DOHH2 (cell line): ENCODE measurements around the gene FADD.

Experiments used
- H3F3A ChIP-seq: fragments of 200-600 bp; sonication (generic), shearing (Covaris generic); 2 replicates; pipeline ENCODE4 v1.6.0; 2016; ENCODE audit warnings: antibody characterized with exemption, mild to moderate bottlenecking; ENCODE audit not compliant: control insufficient read depth, insufficient read depth
- H3K27ac ChIP-seq: fragments of 200-600 bp; sonication (generic); 2 replicates; pipeline ENCODE4 v1.5.1; 2014; ENCODE audit warnings: low read depth, mild to moderate bottlenecking, low read length, moderate library complexity
- H3K27me3 ChIP-seq: fragments of 200-600 bp; sonication (generic); 2 replicates; pipeline ENCODE4 v1.6.1; 2014; ENCODE audit warnings: mild to moderate bottlenecking, low read length, mixed read lengths; ENCODE audit not compliant: control insufficient read depth
- H3K36me3 ChIP-seq: fragments of 200-600 bp; sonication (generic); 2 replicates; pipeline ENCODE4 v1.6.1; 2014; ENCODE audit warnings: mild to moderate bottlenecking, low read length, moderate library complexity, mixed read lengths; ENCODE audit not compliant: control insufficient read depth
- H3K4me1 ChIP-seq: fragments of 200-600 bp; sonication (generic); 2 replicates; pipeline ENCODE4 v1.6.1; 2014; ENCODE audit warnings: mild to moderate bottlenecking, low read length, mixed read lengths; ENCODE audit not compliant: control insufficient read depth
- H3K4me2 ChIP-seq: fragments of 200-600 bp; sonication (generic); 2 replicates; pipeline ENCODE4 v1.6.0; 2014; ENCODE audit warnings: mild to moderate bottlenecking, low read length, moderate library complexity
- H3K4me3 ChIP-seq: fragments of 200-600 bp; sonication (generic); 2 replicates; pipeline ENCODE4 v1.5.1; 2014; ENCODE audit warnings: mild to moderate bottlenecking, low read length, mixed read lengths
- H3K79me2 ChIP-seq: fragments of 200-600 bp; sonication (generic); 2 replicates; pipeline ENCODE4 v1.6.1; 2014; ENCODE audit warnings: mild to moderate bottlenecking, low read length, mixed read lengths; ENCODE audit not compliant: control insufficient read depth
- H3K9me2 ChIP-seq: fragments of 200-600 bp; sonication (generic); replicated peaks from 2 replicates; pipeline ENCODE4 v1.6.1; 2014; ENCODE audit warnings: mild to moderate bottlenecking, low read length, mixed read lengths; ENCODE audit not compliant: control insufficient read depth
- H3K9me3 ChIP-seq: fragments of 200-600 bp; sonication (generic); 2 replicates; pipeline ENCODE4 v1.6.1; 2014; ENCODE audit warnings: antibody characterized with exemption, low read length, mixed read lengths; ENCODE audit not compliant: control insufficient read depth, insufficient read depth
- H4K20me1 ChIP-seq: fragments of 200-600 bp; sonication (generic); 2 replicates; pipeline ENCODE4 v1.6.0; 2014; ENCODE audit warnings: low read depth, mild to moderate bottlenecking, antibody characterized with exemption, low read length, moderate library complexity; ENCODE audit not compliant: control insufficient read depth, insufficient read depth
- CTCF ChIP-seq: fragments of 200-600 bp; sonication (generic); IDR thresholded peaks from one replicate; pipeline ENCODE4 v1.5.1; 2014; ENCODE audit warnings: antibody characterized with exemption, mild to moderate bottlenecking, low read depth, low read length; ENCODE audit not compliant: poor library complexity, severe bottlenecking
- EZH2phosphoT487 ChIP-seq: fragments of 200-600 bp; sonication (generic); IDR thresholded peaks from 2 replicates; pipeline ENCODE4 v1.6.1; 2017; ENCODE audit warnings: borderline replicate concordance, mild to moderate bottlenecking, antibody characterized with exemption, low read length, moderate library complexity, mixed read lengths

Gene FADD

GRCh38 chr11:70207531-70208131 lies 4.5 kb downstream of the FADD start:
- H3K27me3 ChIP-seq, result no peaks in the 10 kb centered on the region
- H3K4me3 ChIP-seq, result no peak overlapping the region
- H3K4me2 ChIP-seq, result no peak overlapping the region
- H3K36me3 ChIP-seq, result peaks cover 60% of the 10 kb centered on the region
- H3K9me3 ChIP-seq, result no peaks in the 10 kb centered on the region
- no peaks in the 10 kb centered on the region for H3F3A ChIP-seq
- peaks cover 53% of the 10 kb centered on the region for H3K79me2 ChIP-seq
- H3K4me1 ChIP-seq, result peaks cover 15% of the 10 kb centered on the region
- peaks cover 34% of the 10 kb centered on the region; the same call in 1 of the 2 replicates for H4K20me1 ChIP-seq
- H3K9me2 ChIP-seq, result no peaks in the 10 kb centered on the region
- TF ChIP-seq CTCF, result no peak
- no peak for TF ChIP-seq EZH2phosphoT487
- H3K27ac ChIP-seq, result no peak overlapping the region

GRCh38 chr11:70209391-70209912 lies 6.4 kb downstream of the FADD start:
- Histone ChIP-seq H4K20me1 (peaks cover 29% of the 10 kb centered on the region; the same call in 1 of the 2 replicates), H3F3A (no peaks in the 10 kb centered on the region), H3K27me3 (no peaks in the 10 kb centered on the region), H3K4me2 (no peak overlapping the region), H3K9me2 (no peaks in the 10 kb centered on the region), H3K27ac (no peak overlapping the region), H3K4me3 (no peak overlapping the region), H3K9me3 (no peaks in the 10 kb centered on the region), H3K36me3 (peaks cover 49% of the 10 kb centered on the region), H3K79me2 (peaks cover 39% of the 10 kb centered on the region), H3K4me1 (peaks cover 7% of the 10 kb centered on the region)
- no peak for TF ChIP-seq EZH2phosphoT487
- no peak for TF ChIP-seq CTCF

- H3K9me3 ChIP-seq, result no peaks in the 10 kb centered on the region
- H3K27me3 ChIP-seq, result no peaks in the 10 kb centered on the region
- no peak overlapping the region for H3K4me2 ChIP-seq
- no peaks in the 10 kb centered on the region for H3K9me2 ChIP-seq
- H3K4me3 ChIP-seq, result no peak overlapping the region
- peaks cover under 1% of the 10 kb centered on the region; the same call in 1 of the 2 replicates for H3K4me1 ChIP-seq
- peaks cover 22% of the 10 kb centered on the region; the same call in 1 of the 2 replicates for H4K20me1 ChIP-seq
- peaks cover 33% of the 10 kb centered on the region for H3K79me2 ChIP-seq
- no peak for TF ChIP-seq EZH2phosphoT487
- no peak for TF ChIP-seq CTCF
- H3F3A ChIP-seq, result no peaks in the 10 kb centered on the region
- H3K36me3 ChIP-seq, result peaks cover 43% of the 10 kb centered on the region
- H3K27ac ChIP-seq, result no peak overlapping the region
Observed at GRCh38 chr11:70210051-70210501, 7.0 kb downstream of the FADD start.
